H9 (cell line): ENCODE results near the gene RPS6KA1. TPM values are rescaled to one million over a fixed set of nuclear protein-coding genes. Genes with fewer than 3 reads are reported as not detected.

Source experiments
- DNase-seq: peaks from one replicate; pipeline ENCODE4 v3.0.0-alpha.2; 2017
- H2AFZ ChIP-seq: one replicate; pipeline ENCODE4 v1.6.1; 2013; ENCODE audit warnings: mild to moderate bottlenecking, low read length, control low read depth, moderate library complexity
- H2AK5ac ChIP-seq: 2 replicates; pipeline ENCODE4 v1.6.1; 2013; ENCODE audit warnings: low read length, control low read depth, mixed read lengths; ENCODE audit not compliant: insufficient read length
- H2BK120ac ChIP-seq: one replicate; pipeline ENCODE4 v1.6.1; 2013; ENCODE audit warnings: low read depth, mild to moderate bottlenecking, low read length, control low read depth, inconsistent platforms; ENCODE audit not compliant: poor library complexity, severe bottlenecking
- H2BK12ac ChIP-seq: 2 replicates; pipeline ENCODE4 v1.6.1; 2013; ENCODE audit warnings: low read length, control low read depth, mixed read lengths, low read depth; ENCODE audit not compliant: insufficient read length
- H2BK15ac ChIP-seq: 2 replicates; pipeline ENCODE4 v1.6.1; 2013; ENCODE audit warnings: low read depth, low read length, control low read depth
- H2BK20ac ChIP-seq: one replicate; pipeline ENCODE4 v1.6.1; 2013; ENCODE audit warnings: low read depth, mild to moderate bottlenecking, low read length, control low read depth, inconsistent platforms; ENCODE audit not compliant: poor library complexity, severe bottlenecking
- H2BK5ac ChIP-seq: 2 replicates; pipeline ENCODE4 v1.6.1; 2013; ENCODE audit warnings: low read length, control low read depth, mixed read lengths; ENCODE audit not compliant: insufficient read length
- H3K14ac ChIP-seq: 2 replicates; pipeline ENCODE4 v1.6.1; 2013; ENCODE audit warnings: low read length, control low read depth; ENCODE audit not compliant: insufficient read depth
- H3K18ac ChIP-seq: 2 replicates; pipeline ENCODE4 v1.6.1; 2013; ENCODE audit warnings: low read depth, mild to moderate bottlenecking, mixed read lengths, low read length, control low read depth; ENCODE audit not compliant: insufficient read length
- H3K23ac ChIP-seq: 2 replicates; pipeline ENCODE4 v1.6.1; 2013; ENCODE audit warnings: low read length, control low read depth, mixed read lengths, low read depth; ENCODE audit not compliant: insufficient read length
- H3K23me2 ChIP-seq: 2 replicates; pipeline ENCODE4 v1.6.1; 2013; ENCODE audit warnings: low read depth, mild to moderate bottlenecking, mixed read lengths, low read length, control low read depth; ENCODE audit not compliant: insufficient read length, poor library complexity, severe bottlenecking
- H3K27ac ChIP-seq: 2 replicates; pipeline ENCODE4 v1.5.1; 2013; ENCODE audit warnings: low read length, control low read depth, mixed read lengths, low read depth; ENCODE audit not compliant: insufficient read length
- H3K27me3 ChIP-seq: 2 replicates; pipeline ENCODE4 v1.6.1; 2013; ENCODE audit warnings: low read length, control low read depth, inconsistent platforms; ENCODE audit not compliant: insufficient read depth
- H3K4ac ChIP-seq: 2 replicates; pipeline ENCODE4 v1.6.1; 2013; ENCODE audit warnings: low read depth, mild to moderate bottlenecking, control low read depth, inconsistent platforms, low read length, moderate library complexity
- H3K4me1 ChIP-seq: 2 replicates; pipeline ENCODE4 v1.6.1; 2013; ENCODE audit warnings: low read length, control low read depth, inconsistent platforms; ENCODE audit not compliant: insufficient read depth
- H3K4me2 ChIP-seq: 2 replicates; pipeline ENCODE4 v1.6.1; 2013; ENCODE audit warnings: low read length, control low read depth, mixed read lengths; ENCODE audit not compliant: insufficient read length, insufficient read depth
- H3K56ac ChIP-seq: 2 replicates; pipeline ENCODE4 v1.6.1; 2013; ENCODE audit warnings: low read depth, mild to moderate bottlenecking, mixed read lengths, low read length, control low read depth; ENCODE audit not compliant: insufficient read length
- H3K79me1 ChIP-seq: 2 replicates; pipeline ENCODE4 v1.6.1; 2013; ENCODE audit warnings: low read depth, mild to moderate bottlenecking, moderate library complexity, low read length, control low read depth, inconsistent platforms; ENCODE audit not compliant: insufficient read depth, poor library complexity, severe bottlenecking
- H3K79me2 ChIP-seq: 2 replicates; pipeline ENCODE4 v1.6.1; 2013; ENCODE audit warnings: low read length, control low read depth, inconsistent platforms; ENCODE audit not compliant: insufficient read depth
- H3K9ac ChIP-seq: 2 replicates; pipeline ENCODE4 v1.6.1; 2013; ENCODE audit warnings: low read length, control low read depth, mixed read lengths; ENCODE audit not compliant: insufficient read length; ENCODE audit errors: extremely low read depth
- H3K9me3 ChIP-seq: one replicate; pipeline ENCODE4 v1.6.1; 2013; ENCODE audit warnings: low read depth, low read length, inconsistent platforms; ENCODE audit not compliant: control insufficient read depth
- H3T11ph ChIP-seq: one replicate; pipeline ENCODE4 v1.6.1; 2013; ENCODE audit warnings: mild to moderate bottlenecking, low read length, control low read depth, inconsistent platforms
- H4K20me1 ChIP-seq: one replicate; pipeline ENCODE4 v1.6.1; 2013; ENCODE audit not compliant: control insufficient read depth, insufficient read length, insufficient read depth
- H4K5ac ChIP-seq: 2 replicates; pipeline ENCODE4 v1.6.1; 2013; ENCODE audit warnings: low read depth, mild to moderate bottlenecking, mixed read lengths, low read length, control low read depth; ENCODE audit not compliant: insufficient read length
- H4K8ac ChIP-seq: replicated peaks from 2 replicates; pipeline ENCODE4 v1.6.1; 2013; ENCODE audit warnings: low read length, control low read depth, mixed read lengths, low read depth; ENCODE audit not compliant: insufficient read length
- H4K91ac ChIP-seq: 2 replicates; pipeline ENCODE4 v1.6.1; 2013; ENCODE audit warnings: low read depth, mild to moderate bottlenecking, moderate library complexity, mixed read lengths, low read length, control low read depth; ENCODE audit not compliant: insufficient read length
- H3K27ac Mint-ChIP-seq, 3 experiments: 2 replicates in 2 of 3; 3 replicates in 1 of 3; pipeline ENCODE4 v1.8.0; 2020 to 2021; ENCODE audit warnings: mixed read lengths in 3 of 3, mild to moderate bottlenecking in 1 of 3, moderate library complexity in 1 of 3
- H3K27me3 Mint-ChIP-seq: 2 replicates; pipeline ENCODE4 v1.8.0; 2021; ENCODE audit warnings: low read depth, mild to moderate bottlenecking, moderate library complexity, mixed read lengths
- H3K36me3 Mint-ChIP-seq, 3 experiments: 2 replicates in 2 of 3; 3 replicates in 1 of 3; pipeline ENCODE4 v1.8.0; 2020 to 2021; ENCODE audit warnings: low read depth in 3 of 3, mixed read lengths in 3 of 3; ENCODE audit not compliant: insufficient read depth in 1 of 3
- H3K4me1 Mint-ChIP-seq, 2 experiments: 2 replicates each; pipeline ENCODE4 v1.8.0; 2020; ENCODE audit warnings: mixed read lengths in 2 of 2
- H3K4me3 Mint-ChIP-seq, 2 experiments: 2 replicates in 1 of 2; 3 replicates in 1 of 2; pipeline ENCODE4 v1.8.0; 2020 to 2021; ENCODE audit warnings: mild to moderate bottlenecking in 2 of 2, mixed read lengths in 2 of 2, moderate library complexity in 1 of 2
- H3K9me3 Mint-ChIP-seq, 2 experiments: 2 replicates in 1 of 2; 3 replicates in 1 of 2; pipeline ENCODE4 v1.8.0; 2020; ENCODE audit warnings: mild to moderate bottlenecking in 2 of 2, mixed read lengths in 2 of 2, moderate library complexity in 1 of 2
- CTCF ChIP-seq: fragments of 200-600 bp; sonication (generic); conservative IDR thresholded peaks from 3 replicates; pipeline ENCODE4 v1.8.0; 2021; ENCODE audit warnings: antibody characterized with exemption, mild to moderate bottlenecking
- WGBS: extraction: QIAGEN DNeasy Blood & Tissue Kit; methylation state at CpG from one replicate; pipeline ENCODE4 v1.1.7; 2013; ENCODE audit warnings: missing lambda C conversion rate, low lambda C conversion rate, mixed read lengths; ENCODE audit not compliant: insufficient read length; ENCODE audit errors: extremely low coverage; 5-methylcytosine and 5-hydroxymethylcytosine counted together
- total RNA-seq: library from RNA; stranded (reverse); gene quantifications from 2 replicates; pipeline ENCODE4 v1.2.1, GENCODE V29; 2021

RPS6KA1 gene
- total RNA-seq, 1 experiment from 2014 or later, result 45.3 TPM

- Histone ChIP-seq H3K9me3 (no peaks in the 10 kb centered on the region), H3K4ac (no peak overlapping the region), H2AFZ (no peak overlapping the region), H3K9ac (no peak overlapping the region), H3K18ac (no peak overlapping the region), H3K27ac (no peak overlapping the region), H4K5ac (no peak overlapping the region), H3K79me2 (no peaks in the 10 kb centered on the region), H3T11ph (no peak overlapping the region), H3K4me1 (no peaks in the 10 kb centered on the region), H2BK12ac (no peak overlapping the region), H3K27me3 (no peaks in the 10 kb centered on the region), H3K23ac (no peak overlapping the region), H3K4me2 (no peak overlapping the region), H2AK5ac (no peak overlapping the region), H2BK20ac (no peak overlapping the region), H3K23me2 (no peaks in the 10 kb centered on the region), H2BK5ac (no peak overlapping the region), H3K14ac (no peak overlapping the region), H2BK120ac (no peak overlapping the region), H2BK15ac (no peak overlapping the region), H4K8ac (no peak overlapping the region), H4K20me1 (no peaks in the 10 kb centered on the region), H3K79me1 (no peaks in the 10 kb centered on the region), H3K56ac (no peak overlapping the region), H4K91ac (no peak overlapping the region)
- Mint-ChIP-seq H3K27ac (no peak overlapping the region; a peak in 1 of 7 replicates), H3K4me1 (peaks cover 11 to 15% of the 10 kb centered on the region in 2 experiments), H3K4me3 (no peak overlapping the region), H3K9me3 (no peaks in the 10 kb centered on the region), H3K27me3 (peaks cover 21% of the 10 kb centered on the region), H3K36me3 (no peaks in the 10 kb centered on the region)
- DNase-seq, result no peak
- TF ChIP-seq CTCF, result no peak
- WGBS, result no CpG with 5 or more reads among the region's 5 CpGs
Measured at GRCh38 chr1:26520339-26520738, 9.2 kb upstream of the RPS6KA1 start.
